AG08396 (cell line): ENCODE results near the gene ZCCHC4.
A peak's percentile ranks its signal among the peaks of the same experiment; 100 is the strongest.

ENCODE experiments used
- DNase-seq: peaks from one replicate; pipeline ENCODE4 v3.0.0; 2012; ENCODE audit warnings: low spot score, mixed read lengths

The ZCCHC4 gene

DNA sequence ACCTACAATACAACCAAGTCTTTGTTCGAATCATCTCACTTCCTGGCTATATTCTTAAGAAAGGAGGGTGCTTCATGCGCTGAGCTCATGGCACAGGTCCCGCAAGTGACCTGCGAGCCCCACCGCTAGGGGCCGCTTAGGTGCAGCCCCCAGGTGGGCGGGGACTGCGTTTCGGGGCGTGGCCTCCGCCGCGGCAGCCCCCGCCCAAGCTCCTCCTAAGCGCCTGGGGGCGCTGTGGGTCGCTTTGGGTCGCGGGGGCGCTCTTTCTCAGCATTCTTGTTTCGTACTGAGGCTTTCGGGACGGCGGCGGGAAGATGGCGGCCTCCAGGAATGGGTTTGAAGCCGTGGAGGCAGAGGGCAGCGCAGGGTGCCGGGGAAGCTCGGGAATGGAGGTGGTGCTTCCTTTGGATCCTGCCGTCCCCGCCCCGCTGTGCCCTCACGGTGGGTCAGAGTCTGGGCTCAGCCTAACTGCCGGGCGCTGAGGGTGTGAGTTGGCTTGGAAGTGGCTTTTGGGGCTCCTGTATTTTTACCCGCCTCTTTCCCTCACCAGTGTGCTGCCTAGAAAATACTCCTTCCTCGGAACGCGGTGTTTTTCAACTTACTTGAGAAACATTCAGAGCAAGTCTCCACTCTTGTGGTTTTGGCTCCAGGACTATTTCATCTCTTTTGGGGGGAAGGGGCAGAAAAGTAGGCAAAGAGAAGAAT, at the start of gene ZCCHC4:
Gene ZCCHC4 (plus strand): TSS at position 279 of the 705 bp plus-strand sequence. CDS start 36 bp downstream, at position 315.
- peak; percentile 90 for DNase-seq

- DNase-seq = no peak
Measured at GRCh38 chr4:25271866-25272265, 40.7 kb upstream of the ZCCHC4 start.

- DNase-seq = no peak
Measured at GRCh38 chr4:25280210-25280609, 32.4 kb upstream of the ZCCHC4 start.

GRCh38 chr4:25283948-25284347, 28.6 kb upstream of the ZCCHC4 start:
- no peak for DNase-seq

- DNase-seq = no peak
Measured at GRCh38 chr4:25284466-25284865, 28.1 kb upstream of the ZCCHC4 start.

GRCh38 chr4:25290490-25291067, 22.0 kb upstream of the ZCCHC4 start:
- no peak for DNase-seq

DNA sequence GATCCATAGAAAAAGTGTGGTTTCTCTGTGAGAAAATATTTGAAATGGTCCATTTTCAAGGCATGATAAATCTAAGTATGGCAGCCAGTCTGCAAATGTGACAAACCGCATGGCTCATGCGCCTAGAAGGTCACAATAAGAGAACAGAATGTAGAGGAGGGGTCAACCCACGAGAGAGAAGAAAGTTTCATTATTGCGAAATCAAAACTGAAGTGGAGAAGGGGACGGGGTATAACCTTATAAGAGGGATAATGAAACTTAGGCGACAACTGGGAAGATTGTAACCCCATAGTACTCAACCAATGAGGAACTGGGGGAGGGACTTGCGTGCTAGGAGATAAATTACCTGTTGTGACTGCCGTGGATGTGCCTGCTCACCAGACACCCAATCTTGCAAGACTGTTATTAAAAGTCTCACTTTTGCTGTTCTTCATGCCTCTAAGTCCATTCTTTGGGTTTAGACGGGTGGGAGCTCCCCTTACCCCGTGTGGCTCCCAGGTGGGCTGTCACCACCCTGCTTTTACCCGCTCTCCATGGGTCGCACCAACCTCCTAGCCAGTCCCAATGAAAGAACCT, 21.3 kb upstream of the ZCCHC4 start:
- no peak for DNase-seq

DNA sequence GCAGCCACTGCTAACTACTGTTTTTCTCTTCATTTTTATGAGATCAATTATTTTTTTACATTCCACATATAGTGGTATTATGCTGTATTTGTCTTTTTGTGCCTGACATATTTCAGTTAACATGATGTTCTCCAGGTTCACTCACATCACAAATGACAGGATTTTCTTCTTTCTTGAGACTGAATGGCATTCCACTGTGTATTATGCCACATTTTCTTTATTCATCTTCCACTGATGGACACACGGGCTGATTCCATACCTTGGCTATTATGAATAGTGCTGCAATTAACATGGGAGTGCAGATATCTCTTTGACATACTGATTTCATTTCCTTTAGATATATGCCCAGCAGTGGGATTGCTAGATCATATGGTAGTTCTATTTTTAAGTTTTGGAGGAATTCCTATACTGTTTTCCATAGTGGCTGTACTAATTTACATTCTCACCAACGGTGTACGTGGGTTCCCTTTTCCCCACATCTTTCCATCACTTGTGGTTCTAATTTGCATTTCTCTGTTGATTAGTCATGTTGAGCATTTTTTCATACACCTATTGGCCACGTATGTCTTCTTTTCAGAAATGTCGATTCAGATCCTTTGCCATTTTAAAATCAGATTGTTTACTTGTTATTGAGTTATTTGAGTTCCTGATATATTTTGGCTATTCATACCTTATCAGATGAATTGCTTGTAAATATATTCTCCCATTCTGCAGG, 14.9 kb upstream of the ZCCHC4 start:
- no peak for DNase-seq

DNA sequence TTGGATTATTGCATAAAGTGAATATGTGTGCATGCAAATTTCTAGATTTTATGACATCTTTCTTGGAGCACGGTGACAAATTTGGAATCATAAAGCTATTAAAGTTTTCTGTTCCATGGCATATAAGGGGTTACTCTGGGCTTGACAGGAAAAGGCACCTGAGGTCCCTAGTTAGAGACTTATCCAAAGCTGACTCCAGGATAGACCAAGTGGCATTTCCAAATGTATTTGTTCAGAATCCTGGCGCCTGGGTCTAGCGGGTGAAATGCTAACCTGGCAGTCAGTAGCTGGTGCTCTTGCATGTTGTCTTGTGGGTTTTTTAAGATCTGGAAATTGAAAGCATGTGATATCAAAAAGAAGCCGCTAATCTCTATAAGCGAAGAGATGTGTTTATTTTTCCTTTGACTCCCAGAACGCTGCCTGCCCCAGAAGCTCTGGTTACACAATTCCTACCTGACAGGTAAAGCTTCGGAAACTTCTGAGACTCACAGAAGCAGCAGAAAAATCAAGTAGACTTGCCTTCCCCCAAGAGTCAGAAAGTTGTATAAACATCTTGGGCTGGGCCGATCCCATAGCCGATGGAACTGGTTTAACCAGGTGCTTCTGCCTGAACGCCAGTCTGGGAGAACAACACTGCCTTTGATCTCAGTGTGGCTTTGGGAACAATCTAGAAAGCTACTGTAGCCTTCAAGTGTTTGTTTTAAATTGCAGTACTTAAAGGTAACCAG, 12.9 kb upstream of the ZCCHC4 start:
- DNase-seq = no peak

- no peak for DNase-seq
Measured at GRCh38 chr4:25301471-25301870, 11.1 kb upstream of the ZCCHC4 start.

GRCh38 chr4:25302626-25303025, 9.9 kb upstream of the ZCCHC4 start:
- DNase-seq = no peak

GRCh38 chr4:25303578-25303977, 9.0 kb upstream of the ZCCHC4 start:
- DNase-seq = no peak

GRCh38 chr4:25306518-25307057, 6.0 kb upstream of the ZCCHC4 start:
- no peak for DNase-seq

DNA sequence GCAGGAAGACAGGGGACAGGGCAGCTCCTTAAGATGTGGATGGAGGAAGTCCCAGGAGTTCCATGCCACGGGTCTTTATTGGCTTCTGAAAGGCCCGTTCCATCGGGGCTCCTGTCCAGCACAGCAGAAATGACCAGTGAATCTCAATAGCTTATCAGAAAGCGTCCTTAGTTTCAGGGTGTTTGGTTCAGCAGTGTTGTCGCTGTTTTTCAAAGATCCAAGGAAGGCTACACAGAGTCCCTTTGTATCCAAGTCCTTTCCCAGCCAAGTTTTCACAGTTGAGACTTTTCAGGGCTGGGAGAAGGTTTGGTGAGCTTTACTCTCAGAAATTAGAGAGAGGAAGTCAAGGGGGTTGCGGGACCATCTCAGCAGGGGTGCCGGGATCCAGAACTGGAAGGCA, 5.0 kb upstream of the ZCCHC4 start:
- DNase-seq = no peak

GRCh38 chr4:25308306-25308705, 4.3 kb upstream of the ZCCHC4 start:
- no peak for DNase-seq

DNA sequence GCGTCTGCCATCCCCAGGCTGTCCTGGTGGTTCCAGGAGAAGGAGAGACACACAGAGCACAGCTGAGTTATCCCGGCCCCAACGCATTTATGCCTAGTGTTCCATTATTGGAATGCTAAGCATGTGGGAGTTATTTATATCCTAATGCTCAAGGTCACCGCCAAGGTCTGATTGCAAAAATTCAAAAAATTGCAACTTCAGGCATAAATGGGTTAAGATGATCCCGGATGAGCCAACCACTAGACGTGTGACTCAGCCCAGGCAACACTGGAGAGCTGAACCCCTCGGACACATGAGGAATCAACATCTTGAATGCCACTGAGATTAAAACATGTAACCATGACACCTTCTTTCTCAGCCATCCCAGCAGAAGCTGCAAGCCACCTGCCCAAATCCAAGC, 3.8 kb upstream of the ZCCHC4 start:
- DNase-seq = peak; percentile 11

GRCh38 chr4:25310066-25310802, 2.3 kb upstream of the ZCCHC4 start:
- DNase-seq = no peak

- no peak for DNase-seq
Measured at GRCh38 chr4:25310803-25311166, 1.8 kb upstream of the ZCCHC4 start.

GRCh38 chr4:25313201-25313895, 774 bp downstream of the ZCCHC4 start:
- no peak for DNase-seq

- DNase-seq = peak; percentile 32
Measured at GRCh38 chr4:25320336-25320735, 7.8 kb downstream of the ZCCHC4 start.

DNA sequence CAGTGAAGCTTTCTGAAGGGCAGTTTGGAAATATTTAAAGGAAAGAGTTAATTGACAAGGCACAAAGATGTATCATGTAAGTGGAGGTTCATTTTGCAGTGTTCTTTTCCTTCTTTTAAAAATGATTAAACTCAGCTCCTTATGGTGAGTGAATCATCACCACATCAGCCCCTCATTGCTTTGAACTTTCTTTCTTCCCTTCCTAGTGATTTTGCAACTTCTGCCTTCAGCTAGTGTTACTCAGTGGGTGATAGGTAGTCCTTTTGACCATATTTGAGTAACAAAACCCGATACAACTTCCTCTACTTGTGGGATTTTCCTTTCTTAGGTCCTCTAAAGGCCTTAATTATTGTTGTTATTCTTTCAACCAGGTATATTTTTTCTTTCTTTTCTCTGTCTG, 8.2 kb downstream of the ZCCHC4 start:
- DNase-seq = peak; percentile 61
